Loucy (cell line): ENCODE measurements around the gene GRK2.
A peak's percentile ranks its signal among the peaks of the same experiment; 100 is the strongest.

Experiments
- H2AFZ ChIP-seq: fragments of 200-600 bp; sonication (generic); 2 replicates; pipeline ENCODE4 v1.6.0; 2016; ENCODE audit warnings: antibody characterized with exemption, mild to moderate bottlenecking, low read length, moderate library complexity
- H3F3A ChIP-seq: fragments of 200-600 bp; 2 replicates; pipeline ENCODE4 v1.6.0; 2016; ENCODE audit warnings: antibody characterized with exemption, low read depth, mild to moderate bottlenecking
- H3K27me3 ChIP-seq: fragments of 200-600 bp; sonication (generic); 2 replicates; pipeline ENCODE4 v1.6.1; 2014; ENCODE audit warnings: low read length, mild to moderate bottlenecking; ENCODE audit not compliant: insufficient read depth, poor library complexity, severe bottlenecking
- H3K36me3 ChIP-seq: fragments of 200-600 bp; sonication (generic); 2 replicates; pipeline ENCODE4 v1.6.1; 2016; ENCODE audit warnings: low read length; ENCODE audit not compliant: insufficient read depth
- H3K4me1 ChIP-seq: fragments of 200-600 bp; sonication (generic); 2 replicates; pipeline ENCODE4 v1.5.1; 2014; ENCODE audit warnings: low read length, mild to moderate bottlenecking; ENCODE audit not compliant: insufficient read depth, poor library complexity, severe bottlenecking
- H3K4me2 ChIP-seq: fragments of 200-600 bp; sonication (generic); 2 replicates; pipeline ENCODE4 v1.6.0; 2014; ENCODE audit warnings: antibody characterized with exemption, low read length, low read depth, mild to moderate bottlenecking; ENCODE audit not compliant: poor library complexity, severe bottlenecking
- H3K4me3 ChIP-seq: fragments of 200-600 bp; sonication (generic); 2 replicates; pipeline ENCODE4 v1.5.1; 2014; ENCODE audit warnings: low read length, mild to moderate bottlenecking, mixed read lengths; ENCODE audit not compliant: poor library complexity, severe bottlenecking
- H3K79me2 ChIP-seq: fragments of 200-600 bp; sonication (generic); 2 replicates; pipeline ENCODE4 v1.6.1; 2014; ENCODE audit warnings: low read length; ENCODE audit not compliant: insufficient read depth
- H3K9ac ChIP-seq: fragments of 200-600 bp; sonication (generic); 2 replicates; pipeline ENCODE4 v1.6.0; 2014; ENCODE audit warnings: mild to moderate bottlenecking, low read depth, low read length, moderate library complexity; ENCODE audit not compliant: poor library complexity, severe bottlenecking
- H3K9me2 ChIP-seq: fragments of 200-600 bp; sonication (generic); replicated peaks from 2 replicates; pipeline ENCODE4 v1.6.1; 2016; ENCODE audit warnings: low read depth, low read length, mixed read lengths
- H3K9me3 ChIP-seq: fragments of 200-600 bp; sonication (generic); 2 replicates; pipeline ENCODE4 v1.6.1; 2014; ENCODE audit warnings: mild to moderate bottlenecking, antibody characterized with exemption, low read length, low read depth; ENCODE audit not compliant: insufficient read depth
- H4K20me1 ChIP-seq: fragments of 200-600 bp; sonication (generic); 2 replicates; pipeline ENCODE4 v1.6.0; 2014; ENCODE audit warnings: antibody characterized with exemption, low read length, mild to moderate bottlenecking; ENCODE audit not compliant: insufficient read depth, poor library complexity, severe bottlenecking
- CTCF ChIP-seq: fragments of 200-600 bp; sonication (generic); conservative IDR thresholded peaks from 2 replicates; pipeline ENCODE4 v1.5.1; 2014; ENCODE audit warnings: mild to moderate bottlenecking, antibody characterized with exemption, low read length
- EZH2phosphoT487 ChIP-seq: fragments of 200-600 bp; IDR thresholded peaks from 2 replicates; pipeline ENCODE4 v1.6.1; 2018; ENCODE audit warnings: antibody characterized with exemption, mild to moderate bottlenecking, moderate library complexity, borderline replicate concordance

GRK2 gene

DNA sequence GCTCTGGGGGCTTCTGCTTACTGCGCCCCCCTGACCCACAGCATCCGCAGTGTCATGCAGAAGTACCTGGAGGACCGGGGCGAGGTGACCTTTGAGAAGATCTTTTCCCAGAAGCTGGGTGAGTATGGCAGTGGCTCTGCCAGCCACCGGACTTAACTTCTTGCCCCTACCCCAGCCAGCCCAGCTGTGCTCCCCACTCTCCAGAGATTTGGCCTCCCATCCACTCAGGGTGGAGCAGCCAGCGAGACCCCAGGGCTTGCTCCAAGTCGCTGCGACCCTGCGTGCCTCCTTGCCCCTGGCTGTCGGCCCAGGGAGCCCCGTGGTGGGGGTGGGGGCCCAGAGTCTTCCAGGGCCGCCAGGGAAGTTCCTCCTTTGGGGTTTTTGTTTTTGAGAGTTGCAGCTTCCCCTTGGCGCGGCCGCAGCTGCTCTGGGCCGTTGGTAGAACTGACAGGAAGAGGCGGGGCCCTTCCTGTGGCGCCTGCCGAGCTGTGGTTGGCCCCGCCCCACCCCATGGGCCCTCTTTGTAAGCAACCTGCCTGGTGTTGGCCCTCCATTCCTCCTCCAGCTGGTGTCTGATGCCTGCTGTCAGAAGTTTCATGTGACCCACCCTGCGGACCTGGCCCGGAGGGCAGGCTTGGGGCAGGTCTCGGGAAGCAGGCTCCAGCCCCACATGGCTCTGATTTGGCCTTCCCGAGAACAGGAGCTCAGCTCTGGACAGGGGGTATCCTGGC, 11.1 kb downstream of the GRK2 start:
- no peaks in the 10 kb centered on the region for H3K27me3 ChIP-seq
- peaks cover 52% of the 10 kb centered on the region for H3K36me3 ChIP-seq
- no peak overlapping the region for H2AFZ ChIP-seq
- peak overlapping the region; percentile 99 for H3K9ac ChIP-seq
- peak overlapping the region; percentile 97 for H3K4me2 ChIP-seq
- peaks cover 70% of the 10 kb centered on the region for H3K4me1 ChIP-seq
- no peaks in the 10 kb centered on the region for H3K9me3 ChIP-seq
- no peaks in the 10 kb centered on the region for H3K9me2 ChIP-seq
- TF ChIP-seq EZH2phosphoT487 (no peak), CTCF (no peak)
- peaks cover 94% of the 10 kb centered on the region for H3K79me2 ChIP-seq
- H4K20me1 ChIP-seq, result peaks cover 27% of the 10 kb centered on the region
- peaks cover 11% of the 10 kb centered on the region; the same call in 1 of the 2 replicates for H3F3A ChIP-seq
- peak overlapping the region; percentile 84 for H3K4me3 ChIP-seq

GRCh38 chr11:67278135-67278938, 12.1 kb downstream of the GRK2 start:
- H3K4me1 ChIP-seq, result peaks cover 60% of the 10 kb centered on the region
- H3K36me3 ChIP-seq, result peaks cover 62% of the 10 kb centered on the region
- peaks cover 11% of the 10 kb centered on the region; the same call in 1 of the 2 replicates for H3F3A ChIP-seq
- no peak overlapping the region for H2AFZ ChIP-seq
- no peaks in the 10 kb centered on the region for H3K9me3 ChIP-seq
- peak overlapping the region; percentile 99 for H3K9ac ChIP-seq
- peaks cover 19% of the 10 kb centered on the region for H4K20me1 ChIP-seq
- no peaks in the 10 kb centered on the region for H3K9me2 ChIP-seq
- peak overlapping the region; percentile 84 for H3K4me3 ChIP-seq
- H3K79me2 ChIP-seq, result peaks cover 92% of the 10 kb centered on the region
- no peak for TF ChIP-seq EZH2phosphoT487
- TF ChIP-seq CTCF, result no peak
- no peaks in the 10 kb centered on the region for H3K27me3 ChIP-seq
- H3K4me2 ChIP-seq, result peak overlapping the region; percentile 96

DNA sequence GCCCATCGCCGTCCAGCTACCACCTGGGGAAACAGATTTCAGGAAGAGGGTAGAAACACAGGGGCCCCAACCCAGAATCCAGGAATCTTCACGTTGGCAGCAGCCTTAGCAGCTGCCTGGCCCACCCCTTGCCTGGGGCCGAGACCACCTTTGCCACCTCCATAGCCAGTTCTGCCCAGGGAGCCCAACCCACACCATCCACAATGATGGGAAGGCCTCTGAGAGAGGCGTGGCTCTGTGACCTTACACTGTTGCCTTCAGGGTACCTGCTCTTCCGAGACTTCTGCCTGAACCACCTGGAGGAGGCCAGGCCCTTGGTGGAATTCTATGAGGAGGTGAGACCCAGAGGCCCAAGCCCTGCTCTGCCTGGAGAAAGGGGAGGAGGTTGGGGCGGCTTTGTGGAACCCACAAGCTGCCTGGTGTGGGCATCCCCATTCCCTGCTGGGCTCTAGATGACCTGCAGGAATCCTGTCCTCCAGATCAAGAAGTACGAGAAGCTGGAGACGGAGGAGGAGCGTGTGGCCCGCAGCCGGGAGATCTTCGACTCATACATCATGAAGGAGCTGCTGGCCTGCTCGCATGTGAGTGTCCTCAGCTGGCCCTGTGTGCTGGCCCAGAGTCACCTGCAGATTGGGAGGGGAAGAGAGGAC, 12.8 kb downstream of the GRK2 start:
- H3K79me2 ChIP-seq, result peaks cover 85% of the 10 kb centered on the region
- peak overlapping the region; percentile 84 for H3K4me3 ChIP-seq

More for the DNA sequence above, 12.8 kb downstream of the GRK2 start:
- H3K4me1 ChIP-seq, result peaks cover 54% of the 10 kb centered on the region
- H3K27me3 ChIP-seq, result no peaks in the 10 kb centered on the region
- H3K36me3 ChIP-seq, result peaks cover 69% of the 10 kb centered on the region
- H3K9me2 ChIP-seq, result no peaks in the 10 kb centered on the region
- H2AFZ ChIP-seq, result no peak overlapping the region
- TF ChIP-seq CTCF (no peak), EZH2phosphoT487 (no peak)
- peaks cover 11% of the 10 kb centered on the region; the same call in 1 of the 2 replicates for H3F3A ChIP-seq
- H3K4me2 ChIP-seq, result peak overlapping the region; percentile 96
- H4K20me1 ChIP-seq, result peaks cover 16% of the 10 kb centered on the region
- peak overlapping the region; percentile 99 for H3K9ac ChIP-seq
- H3K9me3 ChIP-seq, result no peaks in the 10 kb centered on the region
